Testis (tissue), 3 donors: ENCODE data around the gene FBN1. TPM values are rescaled to one million over a fixed set of nuclear protein-coding genes. Genes with fewer than 3 reads are reported as not detected.

Experiments used
- DNase-seq: peaks from one replicate; pipeline ENCODE4 v3.0.0-alpha.2; 2019
- H3K27ac ChIP-seq, 2 donors: fragments of 200-600 bp; sonication (generic); one replicate each; pipeline ENCODE4 v1.5.1; 2019
- H3K27me3 ChIP-seq: fragments of 200-600 bp; sonication (generic); one replicate; pipeline ENCODE4 v1.5.1; 2019
- H3K36me3 ChIP-seq: fragments of 200-600 bp; sonication (generic); one replicate; pipeline ENCODE4 v1.5.1; 2017; ENCODE audit warnings: low read depth; ENCODE audit errors: missing control alignments
- H3K4me1 ChIP-seq: fragments of 200-600 bp; sonication (generic); one replicate; pipeline ENCODE4 v1.5.1; 2019
- H3K4me3 ChIP-seq, 2 donors: fragments of 200-600 bp; sonication (generic); one replicate each; pipeline ENCODE4 v1.5.1; 2017 to 2019
- H3K9me3 ChIP-seq: fragments of 200-600 bp; sonication (generic); one replicate; pipeline ENCODE4 v1.5.1; 2017
- CTCF ChIP-seq, 3 experiments: fragments of 450-650 bp in 2 of 3; fragments of 200-600 bp in 1 of 3; sonication (generic) in 1 of 3; IDR thresholded peaks; one replicate each; pipeline ENCODE4 v1.5.1; 2016 to 2019; ENCODE audit warnings: antibody characterized with exemption in 3 of 3, mild to moderate bottlenecking in 2 of 3, moderate library complexity in 1 of 3
- POLR2A ChIP-seq: fragments of 450-650 bp; IDR thresholded peaks from one replicate; pipeline ENCODE4 v1.6.1; 2017; ENCODE audit warnings: antibody characterized with exemption, mild to moderate bottlenecking, moderate library complexity
- WGBS, 2 donors: methylation state at CpG; one replicate each; pipeline ENCODE4 v1.1.5; 2018; 5-methylcytosine and 5-hydroxymethylcytosine counted together
- intact Hi-C: fragments of 100-400 bp; cut with DNase I; formaldehyde crosslinking; loops from one replicate; pipeline ENCODE4 v1.15.1; 2023; ENCODE audit warnings: low total_unique reads
- polyA plus RNA-seq: library from polyadenylated mRNA; stranded (reverse); fragments of 350-450 nt; fragmentation: Illumina TruSeq; extraction: RNeasy Lipid Tissue Mini Kit (QIAGEN cat#74804); gene quantifications from one replicate; pipeline ENCODE4 v1.2.3, GENCODE V29; 2014; ENCODE audit warnings: low read depth, low replicate concordance; ENCODE audit not compliant: insufficient read depth
- total RNA-seq, 2 donors: library from RNA; depleted of rRNA; stranded (reverse); fragments of >200 nt; gene quantifications; one replicate each; pipeline ENCODE4 v1.2.3, GENCODE V29; 2016

Gene FBN1
- total and polyA plus RNA-seq, 3 donors from 2014 or later: 48.5 to 77.1 (median 68.7) TPM

- H3K4me3 ChIP-seq: no peak overlapping the region
- intact Hi-C loops: no loop called here
- peak overlapping the region in 1 of 2 donors; percentile 43 for H3K27ac ChIP-seq
- no peaks in the 10 kb centered on the region for H3K27me3 ChIP-seq
- no peak for DNase-seq
- H3K4me1 ChIP-seq: peaks cover 7% of the 10 kb centered on the region
- 40 to 55% methylated on average over 1 of the region's 1 CpG for WGBS, 2 donors
- TF ChIP-seq CTCF (IDR thresholded peaks at IDR 0.05): no peak
- no peak for TF ChIP-seq POLR2A
- H3K9me3 ChIP-seq: no peaks in the 10 kb centered on the region
- no peaks in the 10 kb centered on the region for H3K36me3 ChIP-seq
These were observed 22.2 kb upstream of the FBN1 start for GRCh38 chr15:48667701-48668100.

- Histone ChIP-seq H3K27me3 (no peaks in the 10 kb centered on the region), H3K4me1 (no peaks in the 10 kb centered on the region), H3K27ac (no peak overlapping the region), H3K4me3 (no peak overlapping the region), H3K36me3 (no peaks in the 10 kb centered on the region), H3K9me3 (no peaks in the 10 kb centered on the region)
- intact Hi-C loops: no loop called here
- no peak for DNase-seq
- 96 to 100% methylated on average over 1 of the region's 1 CpG for WGBS, 2 donors
- TF ChIP-seq CTCF (IDR thresholded peaks at IDR 0.05): no peak
- TF ChIP-seq POLR2A: no peak
These were observed 18.9 kb upstream of the FBN1 start for GRCh38 chr15:48664436-48664835.

- WGBS, 2 donors: 38 to 70% methylated on average over 6 of the region's 7 CpGs
- TF ChIP-seq POLR2A (no peak), CTCF (IDR thresholded peaks at IDR 0.05) (no peak)
- Histone ChIP-seq H3K4me1 (peaks cover 3% of the 10 kb centered on the region), H3K27me3 (no peaks in the 10 kb centered on the region), H3K4me3 (no peak overlapping the region), H3K9me3 (no peaks in the 10 kb centered on the region), H3K27ac (no peak overlapping the region), H3K36me3 (no peaks in the 10 kb centered on the region)
- intact Hi-C loops: no loop called here
- DNase-seq: no peak
These were observed 12.6 kb upstream of the FBN1 start for GRCh38 chr15:48657950-48658591.

GRCh38 chr15:48654801-48655200 is 9.3 kb upstream of the FBN1 start:
- TF ChIP-seq CTCF (IDR thresholded peaks at IDR 0.05): no peak
- TF ChIP-seq POLR2A: no peak
- no peak overlapping the region for H3K27ac ChIP-seq
- H3K4me1 ChIP-seq: peaks cover 3% of the 10 kb centered on the region
- no peaks in the 10 kb centered on the region for H3K9me3 ChIP-seq
- no peaks in the 10 kb centered on the region for H3K27me3 ChIP-seq
- WGBS, 2 donors: 95 to 97% methylated on average over 1 of the region's 1 CpG
- intact Hi-C loops: no loop called here
- no peak overlapping the region for H3K4me3 ChIP-seq
- no peaks in the 10 kb centered on the region for H3K36me3 ChIP-seq
- no peak for DNase-seq
